Measurements from ENCODE around the gene RNLS. TPM values are rescaled to one million over a fixed set of nuclear protein-coding genes. Genes with fewer than 3 reads are reported as not detected.

The RNLS gene
- total RNA-seq, 2 experiments from 2014 or later: 0.95 to 2.7 TPM

- no peaks in the 10 kb centered on the region for H3K36me3 Mint-ChIP-seq (ENCODE audit: low read depth)
- ChIA-PET POLR2A (no interaction called here), CTCF (no interaction called here)
- Histone ChIP-seq H3K27me3 (ENCODE audit: control insufficient read depth in 1 of 2, insufficient read depth in 2 of 2, low read length in 2 of 2) (no peaks in the 10 kb centered on the region), H3K27ac (ENCODE audit: low read depth in 1 of 2, low read length in 2 of 2) (no peak overlapping the region), H3K9me3 (ENCODE audit: control insufficient read depth in 1 of 2, insufficient read depth in 1 of 2, low read length in 2 of 2) (no peaks in the 10 kb centered on the region), H3K4me1 (ENCODE audit: insufficient read depth, low read length) (no peaks in the 10 kb centered on the region), H3K4me3 (ENCODE audit: low read length) (no peak overlapping the region), H3K36me3 (ENCODE audit: insufficient read depth, low read length) (no peaks in the 10 kb centered on the region)
- H3K9me3 Mint-ChIP-seq: no peaks in the 10 kb centered on the region
- H3K4me3 Mint-ChIP-seq: no peak overlapping the region
- intact Hi-C loops (cut with DNase I, micrococcal nuclease): no loop called here
- DNase-seq (no peak), ATAC-seq (ENCODE audit: poor library complexity) (no peak)
- no peak overlapping the region for H3K27ac Mint-ChIP-seq
- TF ChIP-seq CTCF (IDR thresholded peaks at IDR 0.05): no peak
- H3K27me3 Mint-ChIP-seq: no peaks in the 10 kb centered on the region
- H3K4me1 Mint-ChIP-seq (ENCODE audit: low read depth): no peaks in the 10 kb centered on the region
Measured at GRCh38 chr10:88531392-88532052, 51.6 kb downstream of the RNLS start.

GRCh38 chr10:88530629-88531391, 52.3 kb downstream of the RNLS start:
- Mint-ChIP-seq H3K36me3 (ENCODE audit: low read depth) (no peaks in the 10 kb centered on the region), H3K9me3 (no peaks in the 10 kb centered on the region), H3K4me1 (ENCODE audit: low read depth) (no peaks in the 10 kb centered on the region), H3K27me3 (no peaks in the 10 kb centered on the region), H3K27ac (no peak overlapping the region), H3K4me3 (no peak overlapping the region)
- ATAC-seq (ENCODE audit: poor library complexity) (no peak), DNase-seq (no peak)
- H3K4me1 ChIP-seq (ENCODE audit: insufficient read depth, low read length): no peaks in the 10 kb centered on the region
- no peaks in the 10 kb centered on the region for H3K36me3 ChIP-seq (ENCODE audit: insufficient read depth, low read length)
- ChIA-PET POLR2A (interaction anchor here (0.6 to 0.7 kb wide), 2 partner anchors 618 to 1449 kb away, joined by 3 read pairs; no protein-coding TSS in a partner anchor), CTCF (no interaction called here)
- intact Hi-C loops (cut with DNase I, micrococcal nuclease): no loop called here
- no peak overlapping the region for H3K27ac ChIP-seq (ENCODE audit: low read depth in 1 of 2, low read length in 2 of 2)
- H3K9me3 ChIP-seq (ENCODE audit: control insufficient read depth in 1 of 2, insufficient read depth in 1 of 2, low read length in 2 of 2): no peaks in the 10 kb centered on the region
- TF ChIP-seq CTCF (IDR thresholded peaks at IDR 0.05): no peak
- H3K27me3 ChIP-seq (ENCODE audit: control insufficient read depth in 1 of 2, insufficient read depth in 2 of 2, low read length in 2 of 2): no peaks in the 10 kb centered on the region
- no peak overlapping the region for H3K4me3 ChIP-seq (ENCODE audit: low read length)

GRCh38 chr10:88530093-88530492, 53.0 kb downstream of the RNLS start:
- Mint-ChIP-seq H3K9me3 (no peaks in the 10 kb centered on the region), H3K4me3 (no peak overlapping the region), H3K27ac (no peak overlapping the region), H3K27me3 (no peaks in the 10 kb centered on the region), H3K36me3 (ENCODE audit: low read depth) (no peaks in the 10 kb centered on the region), H3K4me1 (ENCODE audit: low read depth) (no peaks in the 10 kb centered on the region)
- no peak for TF ChIP-seq CTCF (IDR thresholded peaks at IDR 0.05)
- H3K27me3 ChIP-seq (ENCODE audit: control insufficient read depth in 1 of 2, insufficient read depth in 2 of 2, low read length in 2 of 2): no peaks in the 10 kb centered on the region
- H3K27ac ChIP-seq (ENCODE audit: low read depth in 1 of 2, low read length in 2 of 2): no peak overlapping the region
- no peaks in the 10 kb centered on the region for H3K9me3 ChIP-seq (ENCODE audit: control insufficient read depth in 1 of 2, insufficient read depth in 1 of 2, low read length in 2 of 2)
- DNase-seq (no peak), ATAC-seq (ENCODE audit: poor library complexity) (no peak)
- H3K36me3 ChIP-seq (ENCODE audit: insufficient read depth, low read length): no peaks in the 10 kb centered on the region
- H3K4me1 ChIP-seq (ENCODE audit: insufficient read depth, low read length): no peaks in the 10 kb centered on the region
- CTCF ChIA-PET: no interaction called here
- intact Hi-C loops (cut with DNase I, micrococcal nuclease): no loop called here
- H3K4me3 ChIP-seq (ENCODE audit: low read length): no peak overlapping the region
- POLR2A ChIA-PET: interaction anchor here (0.6 to 0.7 kb wide), 2 partner anchors 617 to 1450 kb away, joined by 3 read pairs; no protein-coding TSS in a partner anchor

All from CD4-positive, alpha-beta T cell (primary cell).